ENCODE results near the gene SSBP3.

Gene SSBP3

GRCh38 chr1:54279457-54279856 lies 126.7 kb downstream of the SSBP3 start:
- TF ChIP-seq, protein P1, sequence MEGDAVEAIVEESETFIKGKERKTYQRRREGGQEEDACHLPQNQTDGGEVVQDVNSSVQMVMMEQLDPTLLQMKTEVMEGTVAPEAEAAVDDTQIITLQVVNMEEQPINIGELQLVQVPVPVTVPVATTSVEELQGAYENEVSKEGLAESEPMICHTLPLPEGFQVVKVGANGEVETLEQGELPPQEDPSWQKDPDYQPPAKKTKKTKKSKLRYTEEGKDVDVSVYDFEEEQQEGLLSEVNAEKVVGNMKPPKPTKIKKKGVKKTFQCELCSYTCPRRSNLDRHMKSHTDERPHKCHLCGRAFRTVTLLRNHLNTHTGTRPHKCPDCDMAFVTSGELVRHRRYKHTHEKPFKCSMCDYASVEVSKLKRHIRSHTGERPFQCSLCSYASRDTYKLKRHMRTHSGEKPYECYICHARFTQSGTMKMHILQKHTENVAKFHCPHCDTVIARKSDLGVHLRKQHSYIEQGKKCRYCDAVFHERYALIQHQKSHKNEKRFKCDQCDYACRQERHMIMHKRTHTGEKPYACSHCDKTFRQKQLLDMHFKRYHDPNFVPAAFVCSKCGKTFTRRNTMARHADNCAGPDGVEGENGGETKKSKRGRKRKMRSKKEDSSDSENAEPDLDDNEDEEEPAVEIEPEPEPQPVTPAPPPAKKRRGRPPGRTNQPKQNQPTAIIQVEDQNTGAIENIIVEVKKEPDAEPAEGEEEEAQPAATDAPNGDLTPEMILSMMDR (IDR thresholded peaks at IDR 0.05): no peak
- TF ChIP-seq ZFX (IDR thresholded peaks at IDR 0.05; ENCODE audit: borderline replicate concordance): no peak
- H3K27ac ChIP-seq: no peak overlapping the region

- no peak overlapping the region for H3K27ac ChIP-seq
- TF ChIP-seq, protein P1 (IDR thresholded peaks at IDR 0.05): no peak
- no peak for TF ChIP-seq ZFX (IDR thresholded peaks at IDR 0.05; ENCODE audit: borderline replicate concordance)
Measured at GRCh38 chr1:54278941-54279422, 127.2 kb downstream of the SSBP3 start.

DNA sequence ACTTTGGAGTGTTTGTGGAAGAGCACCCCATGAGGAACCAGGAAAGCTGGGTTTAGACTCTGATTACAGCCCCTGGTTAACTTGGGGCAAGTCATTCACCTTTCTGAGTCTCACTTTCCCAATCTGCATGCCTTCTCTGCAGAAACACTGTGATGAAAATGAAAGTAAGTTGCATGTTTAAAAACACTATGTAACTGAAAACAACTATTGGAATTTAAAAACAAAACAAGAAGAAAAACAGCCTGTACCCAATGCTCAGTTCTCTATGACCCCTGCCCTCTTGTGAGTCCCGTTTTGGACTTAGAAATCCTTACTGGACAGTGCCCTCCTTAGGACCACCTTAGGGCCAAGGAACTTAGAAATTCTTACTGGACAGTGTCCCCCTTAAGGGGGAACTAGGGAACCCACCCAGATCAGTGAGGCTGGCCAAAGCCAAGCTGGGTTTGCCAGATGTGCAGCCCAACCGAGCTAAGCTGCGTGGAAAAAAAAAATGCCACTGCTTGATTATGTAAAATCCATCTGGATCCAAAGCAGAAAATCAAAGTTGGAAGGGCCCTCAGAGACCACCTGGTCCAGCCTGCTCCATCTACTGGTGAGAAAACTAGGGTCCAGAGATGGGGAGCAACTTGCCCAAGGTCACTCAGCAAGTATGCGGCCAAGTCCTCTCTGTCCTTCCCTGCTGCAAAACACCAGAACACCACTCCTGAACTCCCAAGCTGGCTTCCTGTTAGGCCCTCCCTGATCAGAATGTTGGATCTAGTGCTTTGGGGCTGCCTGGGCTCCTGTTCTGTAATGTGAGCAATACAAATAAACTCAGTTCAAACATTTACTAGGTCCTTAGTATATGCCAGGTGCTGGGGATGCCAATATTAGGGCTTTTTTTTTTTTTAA lies 128.5 kb downstream of the SSBP3 start:
- no peak for TF ChIP-seq ZFX (IDR thresholded peaks at IDR 0.05; ENCODE audit: borderline replicate concordance)
- TF ChIP-seq, protein P1 (IDR thresholded peaks at IDR 0.05): no peak
- 0 out of 2 replicates have a peak overlapping the region, but pooled peaks have one; percentile 25 for H3K27ac ChIP-seq

GRCh38 chr1:54276617-54277450 lies 129.4 kb downstream of the SSBP3 start:
- no peak overlapping the region for H3K27ac ChIP-seq

GRCh38 chr1:54275349-54275748 lies 130.8 kb downstream of the SSBP3 start:
- no peak for TF ChIP-seq ZFX (IDR thresholded peaks at IDR 0.05; ENCODE audit: borderline replicate concordance)
- TF ChIP-seq, protein P1 (IDR thresholded peaks at IDR 0.05): no peak
- H3K27ac ChIP-seq: no peak overlapping the region

More at GRCh38 chr1:54276617-54277450, 129.4 kb downstream of the SSBP3 start:
- no peak for TF ChIP-seq ZFX (IDR thresholded peaks at IDR 0.05; ENCODE audit: borderline replicate concordance)
- TF ChIP-seq, protein P1 (IDR thresholded peaks at IDR 0.05): no peak

DNA sequence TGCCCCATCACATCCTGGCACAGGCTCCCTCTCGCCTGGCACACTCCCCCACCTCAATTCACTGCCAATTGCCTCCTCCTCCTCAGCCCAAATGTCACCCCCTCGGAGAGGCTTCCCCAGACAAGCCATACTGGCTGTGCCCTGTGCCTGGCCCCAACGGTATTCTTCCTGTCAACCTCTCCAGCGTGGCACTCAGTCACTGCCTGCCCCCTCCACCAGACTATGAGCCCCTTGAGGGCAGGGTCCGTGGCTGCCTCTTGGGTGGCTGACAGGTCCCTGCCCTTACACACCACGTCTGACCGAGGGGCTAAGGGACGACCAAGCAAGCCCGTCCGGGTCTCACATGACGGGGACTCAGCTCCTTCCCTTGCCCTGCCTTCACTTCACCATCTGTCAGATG lies 131.3 kb downstream of the SSBP3 start:
- H3K27ac ChIP-seq: no peak overlapping the region
- TF ChIP-seq, protein P1 (IDR thresholded peaks at IDR 0.05): no peak
- no peak for TF ChIP-seq ZFX (IDR thresholded peaks at IDR 0.05; ENCODE audit: borderline replicate concordance)
